Naive thymus-derived CD4-positive, alpha-beta T cell (primary cell): ENCODE results near the gene RAG2. TPM values are rescaled to one million over a fixed set of nuclear protein-coding genes. Genes with fewer than 3 reads are reported as not detected.
A peak's percentile ranks its signal among the peaks of the same experiment; 100 is the strongest.

ENCODE experiments used
- ATAC-seq: fragments of 150-1000 bp; cut with Tn5 transposase; 2 replicates; pipeline ENCODE4 v1.10.0; 2021; ENCODE audit warnings: mild to moderate bottlenecking, moderate library complexity
- CTCF ChIA-PET: fragments of 350-600 bp; sonication (Branson Sonifier 250); formaldehyde crosslinking; loops from one replicate; lab custom pipeline; 2021; ENCODE audit warnings: antibody characterized with exemption; lab: Charles Lee
- POLR2A ChIA-PET: fragments of 350-600 bp; sonication (Branson Sonifier 250); formaldehyde crosslinking; loops from one replicate; lab custom pipeline; 2021; ENCODE audit warnings: antibody characterized with exemption, inconsistent platforms; lab: Charles Lee
- DNase-seq, 9 donors: peaks; one replicate each; pipeline versions ENCODE4 v3.0.0 to v3.0.0-alpha.2; 2020 to 2022; ENCODE audit warnings: mixed read lengths in 1 of 9
- H3K27ac ChIP-seq: one replicate; pipeline ENCODE4 v1.7.0; 2013; ENCODE audit warnings: mild to moderate bottlenecking, low read depth, low read length, moderate library complexity
- H3K27me3 ChIP-seq, 2 donors: one replicate each; pipeline ENCODE4 v1.7.0; 2013; ENCODE audit warnings: low read length in 2 of 2, mild to moderate bottlenecking in 2 of 2, moderate library complexity in 2 of 2; ENCODE audit not compliant: control insufficient read depth in 2 of 2, insufficient read depth in 2 of 2
- H3K36me3 ChIP-seq, 3 experiments: 1 replicate in 2 of 3; 2 replicates in 1 of 3; pipeline ENCODE4 v1.7.0; 2013; ENCODE audit warnings: low read length in 3 of 3, mild to moderate bottlenecking in 3 of 3, moderate library complexity in 1 of 3; ENCODE audit not compliant: insufficient read depth in 3 of 3, control insufficient read depth in 2 of 3
- H3K4me1 ChIP-seq, 2 donors: one replicate each; pipeline ENCODE4 v1.7.0; 2013; ENCODE audit warnings: low read length in 2 of 2, mild to moderate bottlenecking in 2 of 2, moderate library complexity in 1 of 2; ENCODE audit not compliant: control insufficient read depth in 2 of 2, insufficient read depth in 2 of 2
- H3K4me3 ChIP-seq: 2 replicates; pipeline ENCODE4 v1.7.0; 2013; ENCODE audit warnings: mild to moderate bottlenecking, low read length
- H3K9me3 ChIP-seq, 3 experiments: 1 replicate in 2 of 3; 2 replicates in 1 of 3; pipeline ENCODE4 v1.7.0; 2013; ENCODE audit warnings: low read length in 3 of 3; ENCODE audit not compliant: control insufficient read depth in 2 of 3
- H3K27ac Mint-ChIP-seq, 9 donors: one replicate each; pipeline ENCODE4 v1.8.0; 2020 to 2022; ENCODE audit warnings: mixed read lengths in 9 of 9, mild to moderate bottlenecking in 8 of 9, moderate library complexity in 5 of 9, inconsistent platforms in 2 of 9
- H3K27me3 Mint-ChIP-seq, 5 donors: one replicate each; pipeline ENCODE4 v1.8.0; 2021 to 2022; ENCODE audit warnings: mixed read lengths in 5 of 5, mild to moderate bottlenecking in 1 of 5
- H3K36me3 Mint-ChIP-seq, 5 donors: one replicate each; pipeline ENCODE4 v1.8.0; 2020 to 2022; ENCODE audit warnings: mixed read lengths in 5 of 5, mild to moderate bottlenecking in 3 of 5, inconsistent platforms in 1 of 5
- H3K4me1 Mint-ChIP-seq, 7 donors: one replicate each; pipeline ENCODE4 v1.8.0; 2020 to 2022; ENCODE audit warnings: mixed read lengths in 7 of 7, mild to moderate bottlenecking in 3 of 7, inconsistent platforms in 1 of 7
- H3K4me3 Mint-ChIP-seq, 10 donors: one replicate each; pipeline ENCODE4 v1.8.0; 2020 to 2022; ENCODE audit warnings: mild to moderate bottlenecking in 10 of 10, mixed read lengths in 10 of 10, moderate library complexity in 6 of 10, inconsistent platforms in 2 of 10
- H3K9me3 Mint-ChIP-seq, 11 donors: one replicate each; pipeline ENCODE4 v1.8.0; 2020 to 2022; ENCODE audit warnings: mixed read lengths in 11 of 11, mild to moderate bottlenecking in 4 of 11, inconsistent platforms in 1 of 11, moderate library complexity in 1 of 11
- intact Hi-C, 2 donors: fragments of 100-400 bp; cut with micrococcal nuclease; formaldehyde crosslinking; loops; one replicate each; pipeline ENCODE4 v1.15.1; 2023
- polyA plus RNA-seq, 2 donors: library from polyadenylated mRNA; unstranded; fragments of 300-500 nt; fragmentation: Illumina TruSeq; gene quantifications; one replicate each; pipeline ENCODE4 v1.2.3, GENCODE V29; 2021
- total RNA-seq, 6 experiments: library from RNA in 5 of 6; stranded (reverse) in 5 of 6; gene quantifications; 1 replicate in 5 of 6; 2 replicates in 1 of 6; pipeline ENCODE4 v1.2.3 and lab custom pipeline; 2021 to 2026

Gene RAG2
- total and polyA plus RNA-seq, 7 experiments from 2014 or later: not detected

DNA sequence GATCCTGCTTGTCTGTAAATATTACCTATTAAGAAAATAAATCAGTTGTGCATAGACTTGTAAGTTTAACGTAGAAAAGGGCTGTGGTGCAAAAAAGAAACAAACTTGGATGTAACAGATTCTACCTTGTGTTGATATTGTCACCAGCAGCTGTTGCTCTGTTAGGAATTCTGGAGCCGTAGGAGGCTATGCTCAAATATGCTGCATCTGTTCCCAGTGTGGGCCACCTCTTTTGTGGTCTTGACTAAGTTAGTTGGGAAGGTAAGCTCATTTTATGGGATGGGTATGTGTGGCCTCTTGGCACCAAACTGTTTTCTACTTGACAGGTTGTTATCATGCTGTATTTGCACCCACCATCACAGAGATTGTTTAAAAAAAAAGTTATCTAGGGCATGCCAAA, 29.4 kb upstream of the RAG2 start:
- H3K27me3 ChIP-seq: no peaks in the 10 kb centered on the region
- ChIA-PET CTCF (no interaction called here), POLR2A (no interaction called here)
- DNase-seq (no peak), ATAC-seq (no peak)
- H3K27me3 Mint-ChIP-seq: peaks cover 0 to 11% (median 6%) of the 10 kb centered on the region in 5 donors
- intact Hi-C loops: no loop called here
- H3K4me1 Mint-ChIP-seq: peaks cover 0 to 3% (median 0%) of the 10 kb centered on the region in 7 donors
- H3K36me3 Mint-ChIP-seq: peaks cover 0 to 4% (median 0%) of the 10 kb centered on the region in 5 donors
- no peaks in the 10 kb centered on the region for H3K4me1 ChIP-seq
- no peaks in the 10 kb centered on the region for H3K9me3 ChIP-seq
- H3K4me3 Mint-ChIP-seq: no peak overlapping the region
- H3K4me3 ChIP-seq: no peak overlapping the region
- no peak overlapping the region for H3K27ac ChIP-seq
- no peaks in the 10 kb centered on the region for H3K9me3 Mint-ChIP-seq
- H3K36me3 ChIP-seq: no peaks in the 10 kb centered on the region
- no peak overlapping the region for H3K27ac Mint-ChIP-seq

DNA sequence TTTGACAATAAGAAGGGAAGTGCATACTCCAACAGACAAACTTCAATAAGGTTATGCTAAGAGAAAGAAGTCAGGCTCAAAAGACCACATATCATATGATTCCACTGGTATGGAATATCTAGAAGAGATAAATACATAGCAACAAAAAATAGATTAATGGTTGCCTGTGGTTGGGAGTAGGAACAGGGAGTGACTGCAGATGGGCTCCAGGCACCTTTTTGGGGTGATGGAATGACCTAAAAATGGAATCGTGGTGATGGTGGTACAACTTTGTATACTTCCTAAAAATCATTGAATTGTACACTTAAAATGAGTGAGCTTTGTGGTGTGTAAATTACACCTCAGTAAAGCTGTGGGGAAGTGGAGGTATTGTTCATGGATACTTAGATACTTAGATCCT, 29.0 kb upstream of the RAG2 start:
- Histone ChIP-seq H3K4me1 (no peaks in the 10 kb centered on the region), H3K27me3 (no peaks in the 10 kb centered on the region), H3K4me3 (no peak overlapping the region), H3K9me3 (no peaks in the 10 kb centered on the region), H3K36me3 (no peaks in the 10 kb centered on the region), H3K27ac (no peak overlapping the region)
- Mint-ChIP-seq H3K4me1 (peaks cover 0 to 3% (median 0%) of the 10 kb centered on the region in 7 donors), H3K27ac (no peak overlapping the region), H3K4me3 (no peak overlapping the region), H3K27me3 (peaks cover 0 to 11% (median 6%) of the 10 kb centered on the region in 5 donors), H3K36me3 (peaks cover 0 to 4% (median 0%) of the 10 kb centered on the region in 5 donors), H3K9me3 (no peaks in the 10 kb centered on the region)
- intact Hi-C loops: no loop called here
- DNase-seq (no peak), ATAC-seq (no peak)
- ChIA-PET CTCF (no interaction called here), POLR2A (no interaction called here)

DNA sequence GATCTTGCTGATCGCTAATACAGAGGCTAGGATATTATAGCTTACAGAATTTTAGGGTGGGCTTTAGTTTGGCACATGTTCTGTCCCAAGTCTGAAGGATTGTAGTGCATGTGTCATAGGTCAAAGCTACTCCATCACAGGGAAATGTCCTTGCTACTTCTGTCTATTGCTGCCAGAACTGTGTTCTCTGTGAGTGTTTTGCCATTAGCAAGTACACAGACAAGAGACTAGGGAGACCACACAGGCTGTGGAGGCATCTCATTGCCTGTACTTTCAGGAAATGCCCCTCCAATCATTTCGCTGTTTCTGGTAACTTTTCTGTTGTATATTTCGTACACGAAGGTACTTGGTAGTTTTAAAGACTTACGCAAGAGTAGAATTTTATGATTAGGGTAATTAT, 25.5 kb upstream of the RAG2 start:
- H3K9me3 Mint-ChIP-seq: no peaks in the 10 kb centered on the region
- H3K36me3 Mint-ChIP-seq: no peaks in the 10 kb centered on the region
- Histone ChIP-seq H3K4me3 (no peak overlapping the region), H3K27ac (no peak overlapping the region), H3K9me3 (no peaks in the 10 kb centered on the region), H3K27me3 (no peaks in the 10 kb centered on the region), H3K36me3 (no peaks in the 10 kb centered on the region), H3K4me1 (no peaks in the 10 kb centered on the region)
- ChIA-PET POLR2A (no interaction called here), CTCF (no interaction called here)
- peaks cover 4 to 19% (median 10%) of the 10 kb centered on the region in 5 donors for H3K27me3 Mint-ChIP-seq
- no peak overlapping the region for H3K27ac Mint-ChIP-seq
- H3K4me3 Mint-ChIP-seq: no peak overlapping the region
- ATAC-seq (no peak), DNase-seq (no peak)
- peaks cover 0 to 4% (median 0%) of the 10 kb centered on the region in 7 donors for H3K4me1 Mint-ChIP-seq
- intact Hi-C loops: no loop called here

DNA sequence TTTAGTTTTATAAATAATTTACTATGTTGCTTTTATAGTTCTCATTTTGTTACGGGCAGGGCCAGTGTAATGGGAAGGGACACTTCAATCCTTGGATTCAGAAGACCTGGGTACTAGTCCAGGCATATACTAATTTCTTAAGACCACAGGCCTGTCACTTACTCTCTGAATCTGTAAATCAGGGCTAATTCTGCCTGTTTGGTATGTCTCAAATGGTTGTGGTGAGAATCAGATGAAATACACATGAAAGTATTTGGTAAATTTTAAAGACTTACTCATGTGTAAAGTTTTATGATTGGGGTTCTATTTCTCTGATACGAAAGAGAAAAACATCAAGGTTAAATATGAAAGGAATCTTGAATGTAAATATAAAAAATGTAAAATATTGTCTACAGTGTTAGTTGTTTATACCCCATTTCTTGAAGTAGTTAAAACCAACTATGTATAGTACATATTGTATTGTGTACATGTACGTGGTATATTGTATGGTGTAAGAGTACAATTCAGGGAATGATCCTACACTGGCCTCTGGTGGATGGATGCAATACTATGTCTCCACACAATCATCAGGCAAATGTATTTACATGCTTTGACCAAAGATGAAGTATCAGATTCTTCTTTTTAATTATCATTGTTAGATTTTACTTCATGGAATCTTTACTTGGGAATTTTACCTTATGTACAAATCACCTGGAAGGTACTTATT, 24.5 kb upstream of the RAG2 start:
- Histone ChIP-seq H3K27me3 (no peaks in the 10 kb centered on the region), H3K27ac (no peak overlapping the region), H3K4me1 (no peaks in the 10 kb centered on the region), H3K4me3 (no peak overlapping the region), H3K36me3 (no peaks in the 10 kb centered on the region), H3K9me3 (no peaks in the 10 kb centered on the region)
- Mint-ChIP-seq H3K9me3 (no peaks in the 10 kb centered on the region), H3K36me3 (no peaks in the 10 kb centered on the region), H3K27ac (no peak overlapping the region), H3K4me1 (peaks cover 0 to 7% (median 0%) of the 10 kb centered on the region in 7 donors), H3K27me3 (peaks cover 7 to 23% (median 14%) of the 10 kb centered on the region in 5 donors), H3K4me3 (no peak overlapping the region)
- ChIA-PET CTCF (no interaction called here), POLR2A (no interaction called here)
- no peak for DNase-seq
- intact Hi-C loops: no loop called here
- ATAC-seq: peak; percentile 62

DNA sequence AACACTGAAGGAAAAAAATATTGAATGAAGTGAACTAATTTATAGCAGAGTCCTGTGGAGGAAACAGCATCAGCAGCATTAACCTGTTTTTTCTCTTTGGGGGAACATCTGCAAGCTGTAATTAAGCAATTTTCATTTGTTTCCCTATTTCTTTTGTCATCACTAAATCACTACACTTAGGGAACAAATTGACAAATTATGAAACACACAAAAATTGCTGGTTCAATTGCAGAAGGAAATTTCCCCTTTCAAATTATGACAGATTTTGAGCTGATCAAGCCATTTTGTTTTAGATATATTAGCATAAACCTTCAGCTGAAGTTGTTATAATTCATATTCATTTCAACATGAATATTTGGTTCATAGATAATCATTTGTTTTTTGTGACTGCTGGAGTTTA, 22.2 kb upstream of the RAG2 start:
- Histone ChIP-seq H3K4me1 (no peaks in the 10 kb centered on the region), H3K27ac (no peak overlapping the region), H3K27me3 (no peaks in the 10 kb centered on the region), H3K36me3 (no peaks in the 10 kb centered on the region), H3K9me3 (no peaks in the 10 kb centered on the region), H3K4me3 (no peak overlapping the region)
- Mint-ChIP-seq H3K36me3 (no peaks in the 10 kb centered on the region), H3K27me3 (peaks cover 7 to 19% (median 14%) of the 10 kb centered on the region in 5 donors), H3K4me3 (no peak overlapping the region), H3K4me1 (peaks cover 0 to 7% (median 0%) of the 10 kb centered on the region in 7 donors), H3K9me3 (peaks cover 0 to 6% (median 0%) of the 10 kb centered on the region in 11 donors), H3K27ac (no peak overlapping the region)
- ATAC-seq (no peak), DNase-seq (no peak)
- ChIA-PET CTCF (interaction anchor here (0.7 to 1.1 kb wide), 2 partner anchors 56 to 127 kb away, joined by 3 read pairs; no protein-coding TSS in a partner anchor), POLR2A (no interaction called here)
- intact Hi-C loops: no loop called here

DNA sequence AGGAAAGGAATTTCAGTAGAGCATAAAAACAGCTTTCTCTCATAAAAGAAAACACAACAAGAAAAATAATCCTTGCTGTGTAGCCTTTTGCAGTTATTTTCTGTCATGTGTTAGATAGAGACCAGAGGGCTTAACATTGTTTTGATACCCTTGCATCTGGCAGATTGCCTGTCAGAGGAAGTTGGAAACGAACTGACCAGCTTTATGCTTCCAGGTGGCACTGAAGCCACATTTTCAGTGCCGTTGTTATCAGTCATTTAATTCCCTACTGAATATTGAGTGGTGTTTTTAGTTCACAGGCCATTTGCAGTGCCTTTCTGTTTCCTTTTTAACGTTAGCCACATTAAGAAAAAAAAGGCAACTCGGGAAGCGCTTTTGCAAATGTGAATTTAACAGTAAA, 21.5 kb upstream of the RAG2 start:
- ATAC-seq: no peak
- peaks cover 0 to 6% (median 0%) of the 10 kb centered on the region in 11 donors for H3K9me3 Mint-ChIP-seq
- intact Hi-C loops: no loop called here
- no peaks in the 10 kb centered on the region for H3K9me3 ChIP-seq
- no peaks in the 10 kb centered on the region for H3K4me1 ChIP-seq
- H3K4me3 ChIP-seq: no peak overlapping the region
- peak overlapping the region in 1 of 10 donors; percentile 42 for H3K4me3 Mint-ChIP-seq
- DNase-seq: no peak
- H3K4me1 Mint-ChIP-seq: peaks cover 0 to 7% (median 0%) of the 10 kb centered on the region in 7 donors
- H3K36me3 ChIP-seq: no peaks in the 10 kb centered on the region
- no peak overlapping the region for H3K27ac Mint-ChIP-seq
- no peaks in the 10 kb centered on the region for H3K27me3 ChIP-seq
- H3K36me3 Mint-ChIP-seq: no peaks in the 10 kb centered on the region
- POLR2A ChIA-PET: interaction anchor here (0.6 kb wide), 1 partner anchor 17 kb away, joined by 4 read pairs; no protein-coding TSS in a partner anchor
- no peak overlapping the region for H3K27ac ChIP-seq
- CTCF ChIA-PET: interaction anchor here (0.7 to 1.1 kb wide), 2 partner anchors 55 to 128 kb away, joined by 3 read pairs; no protein-coding TSS in a partner anchor
- peaks cover 7 to 18% (median 14%) of the 10 kb centered on the region in 5 donors for H3K27me3 Mint-ChIP-seq
